Stomach (tissue), 9 donors: ENCODE measurements around the gene LRAT. TPM values are rescaled to one million over a fixed set of nuclear protein-coding genes. Genes with fewer than 3 reads are reported as not detected.

Source experiments
- DNase-seq, 2 donors: peaks; one replicate each; pipeline versions ENCODE4 v3.0.0 to v3.0.0-alpha.2; 2013 to 2019
- H3K27ac ChIP-seq, 5 donors: fragments of 200-600 bp in 4 of 5; sonication (generic) in 4 of 5; one replicate each; pipeline ENCODE4 v1.5.1; 2013 to 2019; ENCODE audit warnings: mild to moderate bottlenecking in 1 of 5, moderate library complexity in 1 of 5
- H3K27me3 ChIP-seq, 3 donors: fragments of 200-600 bp; sonication (generic); one replicate each; pipeline ENCODE4 v1.5.1; 2017 to 2019; ENCODE audit warnings: mixed run types in 1 of 3
- H3K36me3 ChIP-seq, 4 donors: fragments of 200-600 bp; sonication (generic); 1 replicate in 3 of 4; 2 replicates in 1 of 4; pipeline ENCODE4 v1.5.1; 2016 to 2019
- H3K4me1 ChIP-seq, 4 donors: fragments of 200-600 bp; sonication (generic); one replicate each; pipeline ENCODE4 v1.5.1; 2016 to 2019
- H3K4me3 ChIP-seq, 4 donors: fragments of 200-600 bp; sonication (generic) in 3 of 4; one replicate each; pipeline ENCODE4 v1.5.1; 2016 to 2019; ENCODE audit warnings: mild to moderate bottlenecking in 1 of 4
- H3K9me3 ChIP-seq, 4 donors: fragments of 200-600 bp; sonication (generic); one replicate each; pipeline ENCODE4 v1.5.1; 2016 to 2019
- CTCF ChIP-seq, 7 experiments: fragments of 450-650 bp in 4 of 7; fragments of 200-600 bp in 3 of 7; sonication (generic) in 3 of 7; IDR thresholded peaks; one replicate each; pipeline ENCODE4 v1.5.1; 2016 to 2019; ENCODE audit warnings: antibody characterized with exemption in 7 of 7, control low read depth in 2 of 7, mild to moderate bottlenecking in 1 of 7
- EP300 ChIP-seq: sonication (generic); formaldehyde crosslinking; IDR thresholded peaks from one replicate; pipeline ENCODE4 v1.6.1; 2017; ENCODE audit warnings: antibody characterized with exemption
- POLR2A ChIP-seq, 4 donors: fragments of 450-650 bp; IDR thresholded peaks; one replicate each; pipeline ENCODE4 v1.6.1; 2016; ENCODE audit warnings: antibody characterized with exemption in 4 of 4, control low read depth in 2 of 4, mild to moderate bottlenecking in 1 of 4, moderate library complexity in 1 of 4
- POLR2AphosphoS5 ChIP-seq, 3 donors: sonication (generic); formaldehyde crosslinking; IDR thresholded peaks; one replicate each; pipeline ENCODE4 v1.6.1; 2016; ENCODE audit warnings: antibody characterized with exemption in 3 of 3
- WGBS, 5 donors: extraction: QIAGEN DNeasy Blood & Tissue Kit in 3 of 5; methylation state at CpG; one replicate each; pipeline versions ENCODE4 v1.1.5 to v1.1.7; 2013 to 2018; 5-methylcytosine and 5-hydroxymethylcytosine counted together
- intact Hi-C: fragments of 100-400 bp; cut with DNase I; formaldehyde crosslinking; loops from one replicate; pipeline ENCODE4 v1.15.1; 2023; ENCODE audit warnings: low total_unique reads
- polyA plus RNA-seq, 3 donors: library from polyadenylated mRNA; stranded (reverse); fragments of 200-250 nt; gene quantifications; one replicate each; pipeline ENCODE4 v1.2.3, GENCODE V29; 2013
- small RNA-seq, 4 donors: library from RNA; depleted of rRNA; stranded (forward); fragments of <200 nt; gene quantifications; one replicate each; pipeline ENCODE3, GENCODE V24; 2016
- total RNA-seq, 5 donors: library from RNA; depleted of rRNA; stranded (reverse); fragments of >200 nt; gene quantifications; one replicate each; pipeline versions ENCODE4 v1.1.0 to v1.2.3, GENCODE V29; 2014 to 2016
- donor health status: healthy with polysubstance abuse.
- donor health status: Bipolar disorder and iron deficiency.
- donor health status: healthy.

Gene LRAT
- total and polyA plus RNA-seq, 8 donors: 0.12 to 0.73 (median 0.29) TPM; not detected in 4

- H3K9me3 ChIP-seq: no peaks in the 10 kb centered on the region
- no peak overlapping the region for H3K4me3 ChIP-seq
- peaks cover 0 to 25% (median 12%) of the 10 kb centered on the region in 3 donors for H3K27me3 ChIP-seq
- H3K36me3 ChIP-seq: no peaks in the 10 kb centered on the region
- DNase-seq: peak in 1 of 2 donors; percentile 65
- H3K27ac ChIP-seq: no peak overlapping the region
- intact Hi-C loops: no loop called here
- no peaks in the 10 kb centered on the region for H3K4me1 ChIP-seq
- peak in 5 of 7 experiments; percentile 23 to 53 (median 30) for TF ChIP-seq CTCF (IDR thresholded peaks at IDR 0.05)
- TF ChIP-seq POLR2A (IDR thresholded peaks at IDR 0.05): no peak
- WGBS, 5 donors: 32 to 45% (median 33%) methylated on average over 3 of the region's 3 CpGs
Observed at GRCh38 chr4:154779362-154779947, 35.7 kb downstream of the LRAT start.

GRCh38 chr4:154781126-154781982 is 37.6 kb downstream of the LRAT start, which contains the start of gene RBM46:
Gene RBM46 (plus strand): TSS chr4:154781272. CDS start chr4:154796753, 15,481 bp downstream.
- Histone ChIP-seq H3K27ac (no peak within 1 kb of the TSS), H3K4me3 (no peak within 1 kb of the TSS), H3K27me3 (peaks cover 0 to 25% (median 12%) of the 10 kb centered on the region in 3 donors), H3K9me3 (no peaks in the 10 kb centered on the region), H3K36me3 (no peaks in the 10 kb centered on the region), H3K4me1 (no peaks in the 10 kb centered on the region)
- WGBS, 5 donors: 66 to 79% (median 71%) methylated on average over 69 to 76 of the region's 76 CpGs
- DNase-seq: no peak
- intact Hi-C loops: no loop called here
- TF ChIP-seq EP300 (no peak), CTCF (IDR thresholded peaks at IDR 0.05) (no peak), POLR2AphosphoS5 (IDR thresholded peaks at IDR 0.05) (no peak)

GRCh38 chr4:154781983-154782293 is 38.1 kb downstream of the LRAT start:
- Histone ChIP-seq H3K36me3 (no peaks in the 10 kb centered on the region), H3K4me3 (no peak overlapping the region), H3K4me1 (no peaks in the 10 kb centered on the region), H3K27me3 (peaks cover 0 to 23% (median 12%) of the 10 kb centered on the region in 3 donors), H3K9me3 (no peaks in the 10 kb centered on the region), H3K27ac (no peak overlapping the region)
- WGBS, 5 donors: 72 to 83% (median 79%) methylated on average over 18 of the region's 18 CpGs
- DNase-seq: no peak
- TF ChIP-seq CTCF (IDR thresholded peaks at IDR 0.05) (no peak), EP300 (no peak), POLR2A (IDR thresholded peaks at IDR 0.05) (no peak), POLR2AphosphoS5 (IDR thresholded peaks at IDR 0.05) (no peak)
- intact Hi-C loops: no loop called here

Small RNA genes lying within 50 kb of the gene (small RNA-seq; reads per million reads assigned to genes)
- 0 reads per million in 4 donors for gene NDUFB2P1
- 0 to 0.30 (median 0) reads per million in 4 donors for gene RNU2-44P
- gene RNU2-66P: 0 reads per million in 4 donors

Other genes starting within 250 kb of the LRAT start
- 10 to 100 TPM in 4 of 5 donors, 1 to 10 TPM in 1; 1.2 to 52.5 (median 45.5) TPM for gene PLRG1, start 193.6 kb upstream of the LRAT start, total RNA-seq
- gene PLRG1, start 193.6 kb upstream of the LRAT start, polyA plus RNA-seq: 10 to 100 TPM; 22.5 to 43.8 (median 40.9) TPM
- gene FGB, start 181.0 kb upstream of the LRAT start, total RNA-seq: 10 to 100 TPM in 1 of 5 donors, 1 to 10 TPM in 1, not detected in 3; 6.2 to 22.8 TPM
- gene FGB, start 181.0 kb upstream of the LRAT start, polyA plus RNA-seq: under 1 TPM in 1 of 3 donors, not detected in 2; 0.31 TPM
- 10 to 100 TPM in 1 of 5 donors, 1 to 10 TPM in 2, not detected in 2; 9.4 to 43.7 (median 9.5) TPM for gene FGA, start 153.3 kb upstream of the LRAT start, total RNA-seq
- gene FGA, start 153.3 kb upstream of the LRAT start, polyA plus RNA-seq: 1 to 10 TPM; 3.1 to 6.5 (median 3.1) TPM
- gene FGG, start 131.3 kb upstream of the LRAT start, total RNA-seq: 1 to 10 TPM in 2 of 5 donors, not detected in 3; 2.6 to 3.1 TPM
- 1 to 10 TPM in 2 of 3 donors, under 1 TPM in 1; 0.20 to 2.1 (median 1.5) TPM for gene FGG, start 131.3 kb upstream of the LRAT start, polyA plus RNA-seq
- not detected for gene RBM46, start 37.3 kb downstream of the LRAT start, total RNA-seq
- not detected for gene RBM46, start 37.3 kb downstream of the LRAT start, polyA plus RNA-seq